DND-41 (cell line): ENCODE results near the gene ANKRD31.

ENCODE experiments used
- CTCF ChIP-seq: IDR thresholded peaks from 2 replicates; pipeline ENCODE4 v1.5.1; 2012; ENCODE audit warnings: borderline replicate concordance, low read length, moderate library complexity, mild to moderate bottlenecking; ENCODE audit not compliant: poor library complexity, severe bottlenecking; ENCODE audit errors: extremely low read depth
- EZH2 ChIP-seq: IDR thresholded peaks from 3 replicates; pipeline ENCODE4 v1.6.1; 2012; ENCODE audit warnings: borderline replicate concordance, low read depth, mild to moderate bottlenecking, moderate library complexity, low read length, inconsistent platforms; ENCODE audit not compliant: severe bottlenecking

GRCh38 chr5:75043633-75044264 lies 192.9 kb downstream of the ANKRD31 start:
- TF ChIP-seq EZH2, result no peak
- no peak for TF ChIP-seq CTCF
